NAMALWA (cell line): ENCODE data around the gene SELENOM.

Experiments used
- DNase-seq: peaks from one replicate; pipeline ENCODE4 v3.0.0-alpha.2; 2015; ENCODE audit warnings: low spot score

The SELENOM gene

DNA sequence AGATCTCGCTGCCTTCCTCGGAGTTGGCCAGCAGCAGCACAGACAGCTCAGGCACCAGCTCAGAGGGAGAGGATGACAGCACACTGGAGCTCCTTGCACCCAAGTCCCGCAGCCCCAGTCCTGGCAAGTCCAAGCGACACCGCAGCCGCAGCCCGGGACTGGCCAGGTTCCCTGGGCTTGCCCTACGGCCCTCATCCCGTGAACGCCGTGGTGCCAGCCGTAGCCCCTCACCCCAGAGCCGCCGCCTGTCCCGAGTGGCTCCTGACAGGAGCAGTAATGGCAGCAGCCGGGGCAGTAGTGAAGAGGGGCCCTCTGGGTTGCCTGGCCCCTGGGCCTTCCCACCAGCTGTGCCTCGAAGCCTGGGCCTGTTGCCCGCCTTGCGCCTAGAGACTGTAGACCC is 26.5 kb upstream of the SELENOM start:
- DNase-seq: no peak

GRCh38 chr22:31130873-31131272 is 23.5 kb upstream of the SELENOM start:
- DNase-seq: no peak

DNA sequence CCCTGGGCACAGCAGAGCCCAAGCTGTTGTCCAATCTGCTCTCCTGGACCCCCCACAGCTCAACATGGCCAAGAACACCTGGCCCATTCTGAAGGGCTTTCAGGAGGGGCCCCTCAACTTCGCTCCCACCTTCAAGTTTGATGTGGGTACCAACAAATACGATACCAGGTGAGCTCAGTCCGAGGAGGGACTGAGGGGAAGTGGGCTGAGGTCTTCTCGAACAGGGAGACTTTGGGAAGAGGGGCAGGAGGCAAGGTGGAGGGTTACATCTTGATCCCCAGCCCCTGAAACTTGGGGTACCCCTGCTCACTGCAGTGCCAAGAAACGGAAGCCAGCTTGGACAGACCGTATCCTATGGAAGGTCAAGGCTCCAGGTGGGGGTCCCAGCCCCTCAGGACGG is 20.8 kb upstream of the SELENOM start:
- no peak for DNase-seq

DNA sequence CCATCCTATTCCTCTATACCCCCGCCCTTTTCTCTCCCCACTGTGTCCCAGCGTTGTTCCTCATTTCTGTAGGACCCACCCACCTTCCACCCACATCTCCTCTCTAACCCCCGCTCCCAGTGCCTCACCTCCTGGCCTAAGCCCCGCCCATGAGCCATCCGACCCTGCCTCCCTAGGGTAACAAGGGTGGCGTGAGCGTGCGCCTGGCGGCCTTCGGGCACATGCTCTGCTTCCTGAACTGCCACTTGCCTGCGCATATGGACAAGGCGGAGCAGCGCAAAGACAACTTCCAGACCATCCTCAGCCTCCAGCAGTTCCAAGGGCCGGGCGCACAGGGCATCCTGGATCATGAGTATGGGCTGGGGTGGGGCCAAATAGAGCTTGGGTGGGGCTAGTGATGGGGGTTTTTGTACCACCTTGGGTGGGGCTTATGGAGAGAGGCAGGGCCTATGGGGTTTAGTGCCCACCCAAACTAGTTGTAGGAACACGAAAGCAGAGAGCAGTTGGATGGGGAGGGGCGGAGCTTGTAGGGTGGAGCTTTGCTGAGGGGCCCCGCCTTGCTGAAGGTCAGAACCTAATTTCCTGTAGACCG is 19.9 kb upstream of the SELENOM start:
- DNase-seq: peak; percentile 86

DNA sequence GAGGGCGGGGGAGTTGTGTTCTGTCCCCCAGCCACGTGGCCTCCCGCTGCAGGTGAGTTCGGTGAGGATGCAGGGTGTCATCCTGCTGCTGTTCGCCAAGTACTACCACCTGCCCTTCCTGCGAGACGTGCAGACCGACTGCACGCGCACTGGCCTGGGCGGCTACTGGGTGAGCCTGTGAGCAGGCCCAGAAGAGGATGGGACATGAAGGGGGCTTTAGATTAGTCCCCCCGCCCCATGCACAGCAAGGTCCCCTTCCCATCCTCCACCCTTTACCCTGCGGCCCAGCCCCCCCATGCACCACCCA is 19.5 kb upstream of the SELENOM start:
- no peak for DNase-seq

DNA sequence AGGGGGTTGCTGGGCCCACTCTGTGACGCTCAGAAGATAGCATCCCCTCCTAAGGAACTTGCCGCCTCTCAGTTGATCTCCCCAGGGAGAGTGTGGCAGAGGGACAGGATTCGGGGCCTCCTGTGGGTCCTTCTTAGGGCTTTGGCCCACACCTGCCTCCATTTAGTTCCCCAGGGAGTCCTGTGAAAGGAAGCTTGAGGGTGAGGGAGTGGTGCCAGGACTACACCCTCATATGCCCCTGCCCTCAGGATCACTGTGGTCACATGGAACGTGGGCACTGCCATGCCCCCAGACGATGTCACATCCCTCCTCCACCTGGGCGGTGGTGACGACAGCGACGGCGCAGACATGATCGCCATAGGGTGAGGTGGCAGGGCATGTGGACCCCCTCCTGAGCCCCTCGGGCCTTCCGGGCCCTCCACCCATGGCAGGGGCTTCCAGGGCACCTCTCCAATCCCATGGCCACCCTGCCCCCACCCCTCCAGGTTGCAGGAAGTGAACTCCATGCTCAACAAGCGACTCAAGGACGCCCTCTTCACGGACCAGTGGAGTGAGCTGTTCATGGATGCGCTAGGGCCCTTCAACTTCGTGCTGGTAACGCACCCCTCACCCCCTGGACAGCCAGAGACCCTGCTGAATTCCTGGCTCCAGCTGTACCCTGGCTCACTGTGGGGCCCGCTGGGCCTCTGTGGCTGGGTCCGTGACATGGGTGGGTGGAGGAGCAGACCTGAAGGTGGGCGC is 18.9 kb upstream of the SELENOM start:
- DNase-seq: no peak

DNA sequence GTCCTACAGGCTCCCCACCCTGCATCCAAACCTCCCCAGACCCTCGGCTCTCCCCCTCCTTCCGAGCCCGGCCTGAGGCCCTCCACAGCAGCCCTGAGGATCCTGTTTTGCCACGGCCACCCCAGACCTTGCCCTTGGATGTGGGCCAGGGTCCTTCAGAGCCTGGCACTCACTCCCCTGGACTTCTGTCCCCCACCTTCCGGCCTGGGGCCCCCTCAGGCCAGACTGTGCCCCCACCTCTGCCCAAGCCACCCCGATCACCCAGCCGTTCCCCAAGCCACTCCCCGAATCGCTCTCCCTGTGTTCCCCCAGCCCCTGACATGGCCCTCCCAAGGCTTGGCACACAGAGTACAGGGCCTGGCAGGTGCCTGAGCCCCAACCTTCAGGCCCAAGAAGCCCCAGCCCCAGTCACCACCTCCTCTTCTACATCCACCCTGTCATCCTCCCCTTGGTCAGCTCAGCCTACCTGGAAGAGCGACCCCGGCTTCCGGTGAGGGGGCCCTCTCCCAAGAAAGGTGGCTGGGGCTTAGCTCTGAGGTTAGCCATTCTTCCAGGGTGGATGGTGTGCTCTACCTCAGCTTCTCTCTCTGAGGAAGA is 18.3 kb upstream of the SELENOM start:
- no peak for DNase-seq

GRCh38 chr22:31124811-31125465 is 17.6 kb upstream of the SELENOM start:
- no peak for DNase-seq

GRCh38 chr22:31124290-31124689 is 16.9 kb upstream of the SELENOM start:
- no peak for DNase-seq

GRCh38 chr22:31123292-31123602 is 15.9 kb upstream of the SELENOM start:
- no peak for DNase-seq

GRCh38 chr22:31122532-31123291 is 15.3 kb upstream of the SELENOM start, which contains the start of gene INPP5J:
TSS of gene INPP5J (plus strand) at chr22:31122966. CDS start at chr22:31123015, 49 bp downstream.
- no peak for DNase-seq

- no peak for DNase-seq
Observed at GRCh38 chr22:31122196-31122531, 14.8 kb upstream of the SELENOM start.

DNA sequence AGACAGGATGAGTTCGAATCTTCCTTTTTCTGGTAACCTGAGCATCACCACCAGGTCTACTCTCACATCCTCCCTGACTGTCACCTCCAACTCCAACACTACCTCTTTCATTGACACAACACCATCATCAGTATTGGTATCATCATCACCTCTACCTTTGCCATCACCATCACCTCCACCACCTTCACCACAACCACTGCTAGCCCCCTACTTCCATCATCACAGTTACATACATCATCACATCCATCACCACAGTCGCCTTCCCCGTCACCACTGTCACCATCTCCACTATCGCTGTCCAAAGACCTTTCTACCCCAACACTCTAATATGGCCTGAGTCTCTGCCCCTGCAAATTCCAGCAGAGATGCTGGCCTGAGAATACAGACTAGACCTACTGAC is 14.0 kb upstream of the SELENOM start:
- DNase-seq: no peak

DNA sequence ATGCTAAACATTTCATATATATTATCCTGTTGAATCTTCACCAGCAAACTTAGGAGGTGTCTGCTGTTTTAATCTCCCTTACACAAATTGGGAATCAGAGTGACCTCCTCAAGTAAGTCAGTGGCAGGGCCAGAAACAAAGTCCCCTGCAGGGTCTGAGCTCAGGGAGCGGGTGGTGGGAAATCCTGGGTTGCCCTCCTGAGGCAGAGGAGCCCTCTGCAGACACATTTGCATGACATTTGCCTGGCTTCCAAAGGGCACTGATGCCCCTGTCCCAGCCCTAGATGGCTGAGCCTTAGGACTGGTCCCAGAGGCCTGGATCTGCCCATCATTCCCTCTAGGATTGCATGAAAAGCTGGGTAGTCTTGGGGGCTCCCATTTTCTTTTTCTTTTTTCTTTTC is 13.3 kb upstream of the SELENOM start:
- no peak for DNase-seq

- no peak for DNase-seq
Observed at GRCh38 chr22:31120230-31120629, 12.9 kb upstream of the SELENOM start.

DNA sequence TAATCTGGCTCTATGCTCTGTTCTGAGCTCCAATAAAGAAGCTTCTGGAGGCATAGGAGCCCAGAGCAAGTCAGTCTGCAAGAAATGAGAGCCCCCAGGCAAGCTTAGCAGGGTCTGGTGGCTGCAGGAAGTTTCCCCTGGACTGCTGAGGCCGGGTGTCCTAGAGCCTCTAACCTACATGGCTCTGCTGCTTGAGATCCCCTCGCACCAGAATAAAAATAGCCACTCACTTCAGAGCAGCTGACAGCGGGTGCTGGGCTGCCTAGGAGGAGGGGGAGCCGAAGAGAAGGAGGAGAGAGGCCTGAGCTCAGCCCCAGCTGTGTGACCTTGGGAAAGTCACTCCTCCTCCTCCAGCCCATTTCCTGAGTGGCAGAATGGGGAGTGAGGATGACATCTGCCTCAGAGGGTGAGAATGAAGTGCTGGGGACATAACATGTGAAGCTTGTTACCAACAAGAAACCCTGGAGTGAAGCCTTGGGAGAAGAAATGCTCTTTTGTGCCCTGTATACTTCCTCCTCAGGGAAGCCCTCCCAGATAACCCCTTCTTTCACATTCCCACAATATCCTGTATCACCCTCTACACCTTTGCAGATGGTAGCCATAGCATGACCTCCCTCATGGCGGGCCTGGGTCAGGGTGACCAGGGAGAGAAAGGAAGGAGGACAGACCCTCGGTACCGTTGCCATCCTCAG is 11.8 kb upstream of the SELENOM start:
- no peak for DNase-seq

GRCh38 chr22:31118046-31118820 is 10.9 kb upstream of the SELENOM start:
- no peak for DNase-seq

GRCh38 chr22:31112547-31113091 is 5.3 kb upstream of the SELENOM start:
- DNase-seq: peak; percentile 22

DNA sequence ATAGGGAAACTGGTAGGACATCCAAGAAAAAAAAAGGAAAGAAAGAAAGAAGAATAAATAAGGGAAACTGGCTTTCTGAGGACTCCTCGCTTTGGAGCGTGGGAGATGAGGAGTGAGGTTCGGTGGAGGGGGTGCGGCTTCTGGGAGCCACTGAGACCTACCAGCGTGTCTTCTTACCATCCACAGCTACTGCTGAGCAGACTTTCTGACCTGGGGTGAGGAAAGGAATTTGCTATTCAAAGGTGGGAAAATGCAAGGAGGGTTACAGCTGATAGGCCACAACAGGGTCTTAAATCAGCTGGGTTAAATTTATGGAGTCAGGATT is 488 bp upstream of the SELENOM start:
- no peak for DNase-seq

DNA sequence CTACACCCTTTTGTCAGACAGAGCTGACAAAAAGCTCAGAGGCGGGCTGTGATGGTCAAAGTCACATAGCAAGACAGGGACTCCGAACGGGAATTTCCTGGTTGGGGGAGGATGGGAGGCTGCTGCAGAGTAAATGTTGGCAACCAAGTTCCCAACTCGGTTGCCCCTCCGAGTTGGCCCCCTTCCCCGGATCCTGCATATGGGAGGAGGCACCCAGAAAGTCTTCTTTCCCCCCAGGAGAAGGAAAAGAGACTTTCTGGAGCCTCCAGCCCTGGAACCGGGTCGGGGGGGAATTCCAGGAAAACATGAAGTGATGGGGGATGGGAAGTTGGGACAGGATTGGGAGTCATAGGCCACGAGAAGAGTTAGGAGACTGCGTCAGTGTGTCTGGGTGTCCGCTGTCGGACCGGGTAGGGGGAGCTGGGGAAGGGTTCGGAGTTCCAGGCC is 614 bp downstream of the SELENOM start:
- no peak for DNase-seq

- DNase-seq: no peak
Observed at GRCh38 chr22:31106001-31106571, 1.3 kb downstream of the SELENOM start.
